H9 (cell line): ENCODE results near the gene CCDC91. TPM values are rescaled to one million over a fixed set of nuclear protein-coding genes. Genes with fewer than 3 reads are reported as not detected.

Source experiments
- DNase-seq: peaks from one replicate; pipeline ENCODE4 v3.0.0-alpha.2; 2017
- H2AFZ ChIP-seq: one replicate; pipeline ENCODE4 v1.6.1; 2013; ENCODE audit warnings: mild to moderate bottlenecking, low read length, control low read depth, moderate library complexity
- H2AK5ac ChIP-seq: 2 replicates; pipeline ENCODE4 v1.6.1; 2013; ENCODE audit warnings: low read length, control low read depth, mixed read lengths; ENCODE audit not compliant: insufficient read length
- H2BK120ac ChIP-seq: one replicate; pipeline ENCODE4 v1.6.1; 2013; ENCODE audit warnings: low read depth, mild to moderate bottlenecking, low read length, control low read depth, inconsistent platforms; ENCODE audit not compliant: poor library complexity, severe bottlenecking
- H2BK12ac ChIP-seq: 2 replicates; pipeline ENCODE4 v1.6.1; 2013; ENCODE audit warnings: low read length, control low read depth, mixed read lengths, low read depth; ENCODE audit not compliant: insufficient read length
- H2BK15ac ChIP-seq: 2 replicates; pipeline ENCODE4 v1.6.1; 2013; ENCODE audit warnings: low read depth, low read length, control low read depth
- H2BK20ac ChIP-seq: one replicate; pipeline ENCODE4 v1.6.1; 2013; ENCODE audit warnings: low read depth, mild to moderate bottlenecking, low read length, control low read depth, inconsistent platforms; ENCODE audit not compliant: poor library complexity, severe bottlenecking
- H2BK5ac ChIP-seq: 2 replicates; pipeline ENCODE4 v1.6.1; 2013; ENCODE audit warnings: low read length, control low read depth, mixed read lengths; ENCODE audit not compliant: insufficient read length
- H3K14ac ChIP-seq: 2 replicates; pipeline ENCODE4 v1.6.1; 2013; ENCODE audit warnings: low read length, control low read depth; ENCODE audit not compliant: insufficient read depth
- H3K18ac ChIP-seq: 2 replicates; pipeline ENCODE4 v1.6.1; 2013; ENCODE audit warnings: low read depth, mild to moderate bottlenecking, mixed read lengths, low read length, control low read depth; ENCODE audit not compliant: insufficient read length
- H3K23ac ChIP-seq: 2 replicates; pipeline ENCODE4 v1.6.1; 2013; ENCODE audit warnings: low read length, control low read depth, mixed read lengths, low read depth; ENCODE audit not compliant: insufficient read length
- H3K23me2 ChIP-seq: 2 replicates; pipeline ENCODE4 v1.6.1; 2013; ENCODE audit warnings: low read depth, mild to moderate bottlenecking, mixed read lengths, low read length, control low read depth; ENCODE audit not compliant: insufficient read length, poor library complexity, severe bottlenecking
- H3K27ac ChIP-seq: 2 replicates; pipeline ENCODE4 v1.5.1; 2013; ENCODE audit warnings: low read length, control low read depth, mixed read lengths, low read depth; ENCODE audit not compliant: insufficient read length
- H3K27me3 ChIP-seq: 2 replicates; pipeline ENCODE4 v1.6.1; 2013; ENCODE audit warnings: low read length, control low read depth, inconsistent platforms; ENCODE audit not compliant: insufficient read depth
- H3K4ac ChIP-seq: 2 replicates; pipeline ENCODE4 v1.6.1; 2013; ENCODE audit warnings: low read depth, mild to moderate bottlenecking, control low read depth, inconsistent platforms, low read length, moderate library complexity
- H3K4me1 ChIP-seq: 2 replicates; pipeline ENCODE4 v1.6.1; 2013; ENCODE audit warnings: low read length, control low read depth, inconsistent platforms; ENCODE audit not compliant: insufficient read depth
- H3K4me2 ChIP-seq: 2 replicates; pipeline ENCODE4 v1.6.1; 2013; ENCODE audit warnings: low read length, control low read depth, mixed read lengths; ENCODE audit not compliant: insufficient read length, insufficient read depth
- H3K56ac ChIP-seq: 2 replicates; pipeline ENCODE4 v1.6.1; 2013; ENCODE audit warnings: low read depth, mild to moderate bottlenecking, mixed read lengths, low read length, control low read depth; ENCODE audit not compliant: insufficient read length
- H3K79me1 ChIP-seq: 2 replicates; pipeline ENCODE4 v1.6.1; 2013; ENCODE audit warnings: low read depth, mild to moderate bottlenecking, moderate library complexity, low read length, control low read depth, inconsistent platforms; ENCODE audit not compliant: insufficient read depth, poor library complexity, severe bottlenecking
- H3K79me2 ChIP-seq: 2 replicates; pipeline ENCODE4 v1.6.1; 2013; ENCODE audit warnings: low read length, control low read depth, inconsistent platforms; ENCODE audit not compliant: insufficient read depth
- H3K9ac ChIP-seq: 2 replicates; pipeline ENCODE4 v1.6.1; 2013; ENCODE audit warnings: low read length, control low read depth, mixed read lengths; ENCODE audit not compliant: insufficient read length; ENCODE audit errors: extremely low read depth
- H3K9me3 ChIP-seq: one replicate; pipeline ENCODE4 v1.6.1; 2013; ENCODE audit warnings: low read depth, low read length, inconsistent platforms; ENCODE audit not compliant: control insufficient read depth
- H3T11ph ChIP-seq: one replicate; pipeline ENCODE4 v1.6.1; 2013; ENCODE audit warnings: mild to moderate bottlenecking, low read length, control low read depth, inconsistent platforms
- H4K20me1 ChIP-seq: one replicate; pipeline ENCODE4 v1.6.1; 2013; ENCODE audit not compliant: control insufficient read depth, insufficient read length, insufficient read depth
- H4K5ac ChIP-seq: 2 replicates; pipeline ENCODE4 v1.6.1; 2013; ENCODE audit warnings: low read depth, mild to moderate bottlenecking, mixed read lengths, low read length, control low read depth; ENCODE audit not compliant: insufficient read length
- H4K8ac ChIP-seq: replicated peaks from 2 replicates; pipeline ENCODE4 v1.6.1; 2013; ENCODE audit warnings: low read length, control low read depth, mixed read lengths, low read depth; ENCODE audit not compliant: insufficient read length
- H4K91ac ChIP-seq: 2 replicates; pipeline ENCODE4 v1.6.1; 2013; ENCODE audit warnings: low read depth, mild to moderate bottlenecking, moderate library complexity, mixed read lengths, low read length, control low read depth; ENCODE audit not compliant: insufficient read length
- H3K27ac Mint-ChIP-seq, 3 experiments: 2 replicates in 2 of 3; 3 replicates in 1 of 3; pipeline ENCODE4 v1.8.0; 2020 to 2021; ENCODE audit warnings: mixed read lengths in 3 of 3, mild to moderate bottlenecking in 1 of 3, moderate library complexity in 1 of 3
- H3K27me3 Mint-ChIP-seq: 2 replicates; pipeline ENCODE4 v1.8.0; 2021; ENCODE audit warnings: low read depth, mild to moderate bottlenecking, moderate library complexity, mixed read lengths
- H3K36me3 Mint-ChIP-seq, 3 experiments: 2 replicates in 2 of 3; 3 replicates in 1 of 3; pipeline ENCODE4 v1.8.0; 2020 to 2021; ENCODE audit warnings: low read depth in 3 of 3, mixed read lengths in 3 of 3; ENCODE audit not compliant: insufficient read depth in 1 of 3
- H3K4me1 Mint-ChIP-seq, 2 experiments: 2 replicates each; pipeline ENCODE4 v1.8.0; 2020; ENCODE audit warnings: mixed read lengths in 2 of 2
- H3K4me3 Mint-ChIP-seq, 2 experiments: 2 replicates in 1 of 2; 3 replicates in 1 of 2; pipeline ENCODE4 v1.8.0; 2020 to 2021; ENCODE audit warnings: mild to moderate bottlenecking in 2 of 2, mixed read lengths in 2 of 2, moderate library complexity in 1 of 2
- H3K9me3 Mint-ChIP-seq, 2 experiments: 2 replicates in 1 of 2; 3 replicates in 1 of 2; pipeline ENCODE4 v1.8.0; 2020; ENCODE audit warnings: mild to moderate bottlenecking in 2 of 2, mixed read lengths in 2 of 2, moderate library complexity in 1 of 2
- CTCF ChIP-seq: fragments of 200-600 bp; sonication (generic); conservative IDR thresholded peaks from 3 replicates; pipeline ENCODE4 v1.8.0; 2021; ENCODE audit warnings: antibody characterized with exemption, mild to moderate bottlenecking
- WGBS: extraction: QIAGEN DNeasy Blood & Tissue Kit; methylation state at CpG from one replicate; pipeline ENCODE4 v1.1.7; 2013; ENCODE audit warnings: missing lambda C conversion rate, low lambda C conversion rate, mixed read lengths; ENCODE audit not compliant: insufficient read length; ENCODE audit errors: extremely low coverage; 5-methylcytosine and 5-hydroxymethylcytosine counted together
- total RNA-seq: library from RNA; stranded (reverse); gene quantifications from 2 replicates; pipeline ENCODE4 v1.2.1, GENCODE V29; 2021

CCDC91 gene
- total RNA-seq, 1 experiment from 2014 or later = 22.7 TPM

GRCh38 chr12:28484156-28484555, 293.9 kb downstream of the CCDC91 start:
- no peak overlapping the region for H2BK5ac ChIP-seq
- no peaks in the 10 kb centered on the region for H3K27me3 ChIP-seq
- no peaks in the 10 kb centered on the region; a peak in 1 of 7 replicates for H3K36me3 Mint-ChIP-seq
- H3K27ac ChIP-seq = no peak overlapping the region
- H3K9me3 ChIP-seq = no peaks in the 10 kb centered on the region
- no peak overlapping the region for H2BK15ac ChIP-seq
- H3K4ac ChIP-seq = no peak overlapping the region
- no peak for TF ChIP-seq CTCF
- peaks cover 2% of the 10 kb centered on the region; the same call in 1 of the 2 replicates for H3K4me1 ChIP-seq
- H3K4me2 ChIP-seq = no peak overlapping the region
- peak overlapping the region in 1 of 3 experiments; percentile 17; a peak in 1 of 7 replicates for H3K27ac Mint-ChIP-seq
- H3K14ac ChIP-seq = no peak overlapping the region
- H2BK120ac ChIP-seq = no peak overlapping the region
- no peaks in the 10 kb centered on the region for H3K79me2 ChIP-seq
- no CpG with 5 or more reads among the region's 1 CpG for WGBS
- H3K4me3 Mint-ChIP-seq = no peak overlapping the region
- DNase-seq = no peak
- no peak overlapping the region for H3K9ac ChIP-seq
- H3K23ac ChIP-seq = no peak overlapping the region
- no peak overlapping the region for H3T11ph ChIP-seq
- no peaks in the 10 kb centered on the region for H3K27me3 Mint-ChIP-seq
- H2AFZ ChIP-seq = no peak overlapping the region
- no peaks in the 10 kb centered on the region for H4K20me1 ChIP-seq
- no peak overlapping the region for H4K5ac ChIP-seq
- H3K9me3 Mint-ChIP-seq = no peaks in the 10 kb centered on the region; a peak in 1 of 5 replicates
- no peak overlapping the region for H4K8ac ChIP-seq
- H3K79me1 ChIP-seq = no peaks in the 10 kb centered on the region
- no peaks in the 10 kb centered on the region for H3K23me2 ChIP-seq
- no peak overlapping the region for H3K56ac ChIP-seq
- no peak overlapping the region for H4K91ac ChIP-seq
- H2BK12ac ChIP-seq = no peak overlapping the region
- H3K18ac ChIP-seq = no peak overlapping the region
- no peak overlapping the region for H2AK5ac ChIP-seq
- peaks cover 21 to 23% of the 10 kb centered on the region in 2 experiments for H3K4me1 Mint-ChIP-seq
- no peak overlapping the region for H2BK20ac ChIP-seq
